Smooth muscle cell of the brain vasculature (primary cell): ENCODE measurements around the gene WASHC4.

ENCODE experiments used
- DNase-seq: peaks from one replicate; pipeline ENCODE4 v3.0.0-alpha.2; 2012; ENCODE audit warnings: low read depth, low spot score

Gene WASHC4

GRCh38 chr12:105205322-105206048 lies 98.0 kb downstream of the WASHC4 start:
- no peak for DNase-seq

GRCh38 chr12:105206686-105207374 lies 99.3 kb downstream of the WASHC4 start:
- no peak for DNase-seq

- DNase-seq, result no peak
Observed at GRCh38 chr12:105209091-105209490, 101.6 kb downstream of the WASHC4 start.

GRCh38 chr12:105212438-105212837 lies 104.9 kb downstream of the WASHC4 start:
- no peak for DNase-seq

- DNase-seq, result no peak
Observed at GRCh38 chr12:105214148-105214547, 106.6 kb downstream of the WASHC4 start.

- DNase-seq, result no peak
Observed at GRCh38 chr12:105214670-105215375, 107.3 kb downstream of the WASHC4 start.

- no peak for DNase-seq
Observed at GRCh38 chr12:105218434-105218833, 110.9 kb downstream of the WASHC4 start.
